Astrocyte of the cerebellum (primary cell): ENCODE measurements around the gene CRLF2.

Source experiments
- DNase-seq: peaks from one replicate; pipeline ENCODE4 v3.0.0-alpha.2; 2011; ENCODE audit warnings: low read depth
- H3K4me3 ChIP-seq: 2 replicates; pipeline ENCODE4 v1.5.1; 2011; ENCODE audit warnings: mild to moderate bottlenecking, low read depth, low read length, moderate library complexity
- CTCF ChIP-seq: IDR thresholded peaks from 2 replicates; pipeline ENCODE4 v1.5.1; 2012; ENCODE audit warnings: low read length, low read depth, moderate library complexity, mild to moderate bottlenecking; ENCODE audit errors: missing control alignments
- in situ Hi-C: cut with HindIII; loops from 2 replicates; pipeline ENCODE4 v1.10.0; 2017; ENCODE audit warnings: low sequenced_read_pairs

The CRLF2 gene

GRCh38 chrX:1152090-1152489 lies 60.4 kb downstream of the CRLF2 start:
- DNase-seq = no peak
- H3K4me3 ChIP-seq = no peak overlapping the region
- in situ Hi-C loops = loop anchor here (10.0 kb wide), 1 partner anchor 63 kb away; the partner anchor contains the start of gene CRLF2
- TF ChIP-seq CTCF = no peak

GRCh38 chrX:1151378-1152077 lies 60.9 kb downstream of the CRLF2 start:
- in situ Hi-C loops = loop anchor here (10.0 kb wide), 1 partner anchor 63 kb away; the partner anchor contains the start of gene CRLF2
- no peak for DNase-seq
- no peak overlapping the region for H3K4me3 ChIP-seq
- no peak for TF ChIP-seq CTCF

GRCh38 chrX:1150569-1151347 lies 61.7 kb downstream of the CRLF2 start:
- DNase-seq = no peak
- no peak for TF ChIP-seq CTCF
- no peak overlapping the region for H3K4me3 ChIP-seq
- in situ Hi-C loops = loop anchor here (10.0 kb wide), 1 partner anchor 64 kb away; the partner anchor contains the start of gene CRLF2

GRCh38 chrX:1147611-1148515 lies 64.6 kb downstream of the CRLF2 start:
- no peak for DNase-seq
- no peak for TF ChIP-seq CTCF
- in situ Hi-C loops = no loop called here
- no peak overlapping the region for H3K4me3 ChIP-seq

GRCh38 chrX:1144293-1144692 lies 68.2 kb downstream of the CRLF2 start:
- no peak for TF ChIP-seq CTCF
- no peak for DNase-seq
- H3K4me3 ChIP-seq = no peak overlapping the region
- in situ Hi-C loops = no loop called here
